Anterior cingulate cortex (tissue), 58 donors: ENCODE measurements around the gene ELANE.
"Not testable (repeated sequence)": the region's sequence is repeated elsewhere in the genome, so short reads cannot be mapped to it uniquely, and the experiment has no call there.

Source experiments
- DNase-seq, 58 donors: peaks; one replicate each; lab custom pipeline; 2025; lab: John Stamatoyannopoulos, UW

ELANE gene

GRCh38 chr19:835210-835810 lies 16.8 kb upstream of the ELANE start:
- no peak for DNase-seq

GRCh38 chr19:840519-841206 lies 11.4 kb upstream of the ELANE start, which contains the start of gene PRTN3:
PRTN3 (plus strand) TSS chr19:840999; CDS start chr19:841009, 10 bp downstream.
- DNase-seq = no peak

GRCh38 chr19:842802-843179 lies 9.3 kb upstream of the ELANE start:
- not testable (repeated sequence) for DNase-seq

- no peak for DNase-seq
These were observed 8.8 kb upstream of the ELANE start for GRCh38 chr19:843180-843835.

GRCh38 chr19:843836-844545 lies 8.1 kb upstream of the ELANE start:
- no peak for DNase-seq

- DNase-seq = no peak
These were observed 7.5 kb upstream of the ELANE start for GRCh38 chr19:844546-844971.

GRCh38 chr19:845707-846521 lies 6.2 kb upstream of the ELANE start:
- no peak for DNase-seq

GRCh38 chr19:848386-848921 lies 3.6 kb upstream of the ELANE start:
- no peak for DNase-seq

GRCh38 chr19:849195-849594 lies 2.9 kb upstream of the ELANE start:
- not testable (repeated sequence) for DNase-seq

- peak in 25 of 58 donors; percentile 8 to 78 (median 25) for DNase-seq
These were observed 1.7 kb upstream of the ELANE start for GRCh38 chr19:850221-850978.

- no peak for DNase-seq
These were observed 1.1 kb upstream of the ELANE start for GRCh38 chr19:850979-851335.

- no peak for DNase-seq
These were observed 997 bp downstream of the ELANE start for GRCh38 chr19:853014-853585.

- not testable (repeated sequence) for DNase-seq
These were observed 1.6 kb downstream of the ELANE start for GRCh38 chr19:853614-854220.

GRCh38 chr19:854549-854948 lies 2.4 kb downstream of the ELANE start:
- no peak for DNase-seq

GRCh38 chr19:855142-855541 lies 3.0 kb downstream of the ELANE start:
- DNase-seq = no peak

- no peak for DNase-seq
These were observed 3.5 kb downstream of the ELANE start for GRCh38 chr19:855566-856120.

- no peak for DNase-seq
These were observed 6.2 kb downstream of the ELANE start for GRCh38 chr19:858284-858683.
